ENCODE data around the gene NELFA. TPM values are rescaled to one million over a fixed set of nuclear protein-coding genes. Genes with fewer than 3 reads are reported as not detected.

NELFA gene
- total and polyA plus RNA-seq, 11 donors = 8.1 to 14.9 (median 10.4) TPM

GRCh38 chr4:1985294-1985693 is 23.5 kb downstream of the NELFA start:
- DNase-seq (no peak), ATAC-seq (no peak)
- Histone ChIP-seq H3K4me3 (no peak overlapping the region), H3K27ac (no peak overlapping the region), H3K9me3 (no peaks in the 10 kb centered on the region), H3K36me3 (peaks cover 3 to 100% (median 98%) of the 10 kb centered on the region in 9 donors), H3K27me3 (no peaks in the 10 kb centered on the region), H3K4me1 (peaks cover 0 to 14% (median 7%) of the 10 kb centered on the region in 12 donors)
- intact Hi-C loops (cut with DNase I) = no loop called here
- TF ChIP-seq POLR2A (IDR thresholded peaks at IDR 0.05) = no peak
- TF ChIP-seq CTCF (IDR thresholded peaks at IDR 0.05) = no peak
- 91 to 93% (median 92%) methylated on average over 14 of the region's 14 CpGs for WGBS, 4 donors

- WGBS, 4 donors = 56 to 72% (median 68%) methylated on average over 24 to 27 of the region's 27 CpGs
- TF ChIP-seq CTCF (IDR thresholded peaks at IDR 0.05) = no peak
- TF ChIP-seq POLR2A (IDR thresholded peaks at IDR 0.05) = no peak
- Histone ChIP-seq H3K36me3 (peaks cover 3 to 100% (median 98%) of the 10 kb centered on the region in 9 donors), H3K9me3 (no peaks in the 10 kb centered on the region), H3K4me3 (no peak overlapping the region), H3K27me3 (no peaks in the 10 kb centered on the region), H3K27ac (peak overlapping the region in 4 of 12 donors; percentile 11 to 38 (median 27)), H3K4me1 (peaks cover 0 to 14% (median 7%) of the 10 kb centered on the region in 12 donors)
- ATAC-seq = peak in 3 of 4 donors; percentile 3 to 4 (median 4)
- no peak for DNase-seq
- intact Hi-C loops (cut with DNase I) = no loop called here
These were observed 24.2 kb downstream of the NELFA start for GRCh38 chr4:1984406-1985191.

GRCh38 chr4:1983846-1984405 is 24.8 kb downstream of the NELFA start:
- Histone ChIP-seq H3K36me3 (peaks cover 0 to 100% (median 98%) of the 10 kb centered on the region in 9 donors), H3K4me3 (no peak overlapping the region), H3K27me3 (no peaks in the 10 kb centered on the region), H3K4me1 (peaks cover 0 to 14% (median 7%) of the 10 kb centered on the region in 12 donors), H3K9me3 (no peaks in the 10 kb centered on the region), H3K27ac (peak overlapping the region in 3 of 12 donors; percentile 11 to 38 (median 30))
- ATAC-seq (peak; percentile 44 to 65 (median 54)), DNase-seq (peak in 3 of 5 donors; percentile 51 to 73 (median 61))
- WGBS, 4 donors = 72 to 83% (median 76%) methylated on average over 7 to 21 of the region's 21 CpGs
- intact Hi-C loops (cut with DNase I) = no loop called here
- TF ChIP-seq CTCF (IDR thresholded peaks at IDR 0.05) = no peak
- no peak for TF ChIP-seq POLR2A (IDR thresholded peaks at IDR 0.05)

Measured in heart left ventricle (tissue), 16 donors.